Common myeloid progenitor, CD34-positive (primary cell): ENCODE data around the gene NPNT.

Experiments
- CTCF ChIA-PET: fragments of 350-600 bp; sonication (Branson Sonifier 250); formaldehyde crosslinking; loops from one replicate; lab custom pipeline; 2021; ENCODE audit warnings: antibody characterized with exemption; lab: Charles Lee
- POLR2A ChIA-PET: fragments of 350-600 bp; sonication (Branson Sonifier 250); formaldehyde crosslinking; loops from one replicate; lab custom pipeline; 2021; ENCODE audit warnings: antibody characterized with exemption; lab: Charles Lee
- DNase-seq, 3 donors: peaks; one replicate each; pipeline versions ENCODE4 v3.0.0 to v3.0.0-alpha.2; 2013
- H3K27ac ChIP-seq, 2 experiments: 1 replicate in 1 of 2; 2 replicates in 1 of 2; pipeline ENCODE4 v1.7.0; 2013; ENCODE audit warnings: inconsistent platforms in 2 of 2, low read length in 2 of 2, mild to moderate bottlenecking in 2 of 2, low read depth in 1 of 2, moderate library complexity in 1 of 2; ENCODE audit not compliant: severe bottlenecking in 2 of 2, insufficient read depth in 1 of 2, poor library complexity in 1 of 2
- H3K27me3 ChIP-seq, 5 experiments: replicated peaks in 2 of 5; 1 replicate in 3 of 5; 2 replicates in 2 of 5; pipeline versions ENCODE4 v1.6.1 to v1.7.0; 2013; ENCODE audit warnings: low read length in 4 of 5, mild to moderate bottlenecking in 2 of 5, moderate library complexity in 2 of 5, inconsistent platforms in 1 of 5; ENCODE audit not compliant: insufficient read depth in 5 of 5, control insufficient read depth in 4 of 5
- H3K36me3 ChIP-seq, 4 experiments: 1 replicate in 2 of 4; 2 replicates in 2 of 4; pipeline versions ENCODE4 v1.6.1 to v1.7.0; 2013; ENCODE audit warnings: low read length in 3 of 4, control low read depth in 1 of 4, mild to moderate bottlenecking in 1 of 4; ENCODE audit not compliant: control insufficient read depth in 4 of 4, insufficient read depth in 4 of 4
- H3K4me1 ChIP-seq, 4 experiments: 1 replicate in 3 of 4; 2 replicates in 1 of 4; pipeline versions ENCODE4 v1.6.1 to v1.7.1; 2013; ENCODE audit warnings: low read length in 3 of 4, mild to moderate bottlenecking in 3 of 4, control low read depth in 1 of 4, inconsistent platforms in 1 of 4, moderate library complexity in 1 of 4; ENCODE audit not compliant: control insufficient read depth in 4 of 4, insufficient read depth in 4 of 4; ENCODE audit errors: control extremely low read depth in 1 of 4
- H3K4me3 ChIP-seq, 7 experiments: 1 replicate in 4 of 7; 2 replicates in 3 of 7; pipeline versions ENCODE4 v1.5.1 to v1.7.0; 2013; ENCODE audit warnings: mild to moderate bottlenecking in 7 of 7, low read length in 6 of 7, moderate library complexity in 6 of 7, inconsistent platforms in 2 of 7, low read depth in 2 of 7, control low read depth in 1 of 7; ENCODE audit not compliant: insufficient read depth in 4 of 7, control insufficient read depth in 1 of 7; ENCODE audit errors: extremely low read depth in 1 of 7
- H3K9me3 ChIP-seq, 5 experiments: 1 replicate in 4 of 5; 2 replicates in 1 of 5; pipeline versions ENCODE4 v1.6.1 to v1.7.1; 2013; ENCODE audit warnings: low read length in 4 of 5, mild to moderate bottlenecking in 2 of 5, inconsistent platforms in 1 of 5, low read depth in 1 of 5, moderate library complexity in 1 of 5; ENCODE audit not compliant: control insufficient read depth in 4 of 5, insufficient read depth in 2 of 5; ENCODE audit errors: control extremely low read depth in 1 of 5
- WGBS: methylation state at CpG from one replicate; pipeline ENCODE4 v1.1.5; 2013; ENCODE audit not compliant: insufficient coverage; 5-methylcytosine and 5-hydroxymethylcytosine counted together

NPNT gene

DNA sequence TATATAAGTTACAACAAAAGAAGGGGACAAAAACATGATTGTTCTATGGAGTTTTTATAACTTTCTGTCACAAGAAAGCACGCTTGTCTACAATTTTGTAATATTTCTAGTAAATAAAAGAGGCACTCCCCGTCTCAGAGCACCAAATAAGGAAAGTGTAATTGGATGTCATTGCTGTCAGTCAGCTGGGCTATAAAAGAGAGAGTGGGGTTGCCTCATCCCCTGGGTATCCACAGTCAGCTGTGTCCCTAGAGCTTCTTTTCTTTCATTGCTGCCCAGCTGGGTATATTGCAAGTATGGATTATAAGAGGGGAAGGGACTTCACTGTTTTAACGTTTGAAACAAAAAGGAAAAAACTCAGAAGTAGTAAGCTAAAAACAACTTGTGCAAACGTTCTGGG, 61.3 kb downstream of the NPNT start:
- Histone ChIP-seq H3K9me3 (no peaks in the 10 kb centered on the region), H3K4me3 (no peak overlapping the region), H3K27ac (no peak overlapping the region), H3K36me3 (no peaks in the 10 kb centered on the region), H3K4me1 (no peaks in the 10 kb centered on the region), H3K27me3 (peaks cover 0 to 3% (median 0%) of the 10 kb centered on the region in 5 experiments)
- DNase-seq = no peak
- ChIA-PET CTCF (no interaction called here), POLR2A (no interaction called here)
- WGBS = 75% methylated on average over 2 of the region's 4 CpGs

GRCh38 chr4:105957680-105958079, 62.4 kb downstream of the NPNT start:
- H3K27ac ChIP-seq = no peak overlapping the region
- no peak for DNase-seq
- CTCF ChIA-PET = no interaction called here
- H3K4me1 ChIP-seq = no peaks in the 10 kb centered on the region
- POLR2A ChIA-PET = no interaction called here
- H3K36me3 ChIP-seq = no peaks in the 10 kb centered on the region
- peaks cover 0 to 3% (median 0%) of the 10 kb centered on the region in 5 experiments for H3K27me3 ChIP-seq
- WGBS = 100% methylated on average over 2 of the region's 4 CpGs
- no peak overlapping the region for H3K4me3 ChIP-seq
- no peaks in the 10 kb centered on the region for H3K9me3 ChIP-seq

GRCh38 chr4:105963461-105964400, 68.5 kb downstream of the NPNT start:
- CTCF ChIA-PET = no interaction called here
- no peaks in the 10 kb centered on the region for H3K4me1 ChIP-seq
- H3K27ac ChIP-seq = no peak overlapping the region
- no peak for DNase-seq
- no peaks in the 10 kb centered on the region for H3K36me3 ChIP-seq
- H3K27me3 ChIP-seq = peaks cover 0 to 10% (median 0%) of the 10 kb centered on the region in 5 experiments
- 100% methylated on average over 3 of the region's 3 CpGs for WGBS
- H3K4me3 ChIP-seq = no peak overlapping the region
- H3K9me3 ChIP-seq = no peaks in the 10 kb centered on the region
- POLR2A ChIA-PET = interaction anchor here (0.6 kb wide), 1 partner anchor 318 kb away, joined by 3 read pairs; no protein-coding TSS in a partner anchor

DNA sequence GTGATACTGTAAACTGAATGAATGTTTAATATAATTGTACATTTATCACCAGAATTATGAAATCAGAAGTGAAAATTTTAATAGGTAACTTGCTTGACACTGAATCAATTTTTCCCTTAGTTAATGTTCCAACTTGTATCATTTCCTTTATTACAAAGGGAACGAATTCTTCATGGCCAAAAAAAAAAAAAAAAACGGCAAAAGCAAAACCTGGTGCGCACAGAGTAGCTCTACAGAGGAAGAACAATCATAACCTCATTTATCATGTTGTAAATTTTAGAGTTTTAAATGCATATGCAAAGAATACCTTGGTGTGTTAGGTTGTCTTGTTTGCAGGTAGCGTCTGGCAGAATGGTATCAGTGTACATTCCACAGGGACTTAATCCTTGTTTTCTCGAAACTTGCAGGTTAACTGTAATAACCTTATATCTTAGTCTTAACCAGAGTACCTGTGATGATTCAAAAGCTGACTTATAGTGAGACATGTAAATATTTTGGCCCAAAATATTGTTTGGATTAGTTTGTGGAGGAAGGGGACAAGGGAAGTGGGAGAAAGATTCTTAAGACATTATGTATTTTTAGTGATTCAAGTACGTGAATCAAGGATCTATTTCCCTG, 70.0 kb downstream of the NPNT start:
- Histone ChIP-seq H3K27me3 (peaks cover 0 to 10% (median 0%) of the 10 kb centered on the region in 5 experiments), H3K4me1 (no peaks in the 10 kb centered on the region), H3K27ac (no peak overlapping the region), H3K9me3 (no peaks in the 10 kb centered on the region), H3K36me3 (no peaks in the 10 kb centered on the region), H3K4me3 (no peak overlapping the region)
- no peak for DNase-seq
- ChIA-PET CTCF (no interaction called here), POLR2A (no interaction called here)
- 81% methylated on average over 3 of the region's 6 CpGs for WGBS

- Histone ChIP-seq H3K9me3 (no peaks in the 10 kb centered on the region), H3K4me1 (no peaks in the 10 kb centered on the region), H3K27ac (no peak overlapping the region), H3K4me3 (no peak overlapping the region), H3K27me3 (peaks cover 0 to 10% (median 0%) of the 10 kb centered on the region in 5 experiments), H3K36me3 (no peaks in the 10 kb centered on the region)
- CTCF ChIA-PET = no interaction called here
- no peak for DNase-seq
- POLR2A ChIA-PET = no interaction called here
Measured at GRCh38 chr4:105966051-105966450, 70.8 kb downstream of the NPNT start.

DNA sequence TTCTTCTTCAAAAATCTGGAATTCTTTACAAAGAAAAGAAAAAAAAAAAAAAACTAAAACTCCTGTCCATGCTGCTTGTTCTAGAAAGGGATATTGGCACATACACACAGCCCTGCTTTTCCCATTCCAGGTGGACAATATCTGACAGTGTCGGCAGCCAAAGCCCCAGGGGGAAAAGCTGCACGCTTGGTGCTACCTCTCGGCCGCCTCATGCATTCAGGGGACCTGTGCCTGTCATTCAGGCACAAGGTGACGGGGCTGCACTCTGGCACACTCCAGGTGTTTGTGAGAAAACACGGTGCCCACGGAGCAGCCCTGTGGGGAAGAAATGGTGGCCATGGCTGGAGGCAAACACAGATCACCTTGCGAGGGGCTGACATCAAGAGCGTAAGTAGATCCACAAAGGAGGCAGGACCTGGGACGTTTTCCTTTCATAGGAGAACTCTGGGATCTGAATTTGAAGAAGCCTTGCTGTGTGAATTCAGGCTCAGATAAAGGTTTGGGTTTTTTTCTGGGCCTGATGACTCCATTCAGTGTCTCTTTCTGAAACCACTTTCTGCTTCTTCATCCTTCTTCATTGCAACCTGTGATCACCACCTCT, 71.9 kb downstream of the NPNT start:
- DNase-seq = no peak
- Histone ChIP-seq H3K4me1 (no peaks in the 10 kb centered on the region), H3K36me3 (no peaks in the 10 kb centered on the region), H3K27me3 (peaks cover 0 to 10% (median 0%) of the 10 kb centered on the region in 5 experiments), H3K27ac (no peak overlapping the region), H3K4me3 (no peak overlapping the region), H3K9me3 (no peaks in the 10 kb centered on the region)
- ChIA-PET CTCF (no interaction called here), POLR2A (no interaction called here)
- WGBS = 78% methylated on average over 10 of the region's 10 CpGs

GRCh38 chr4:105969575-105969974, 74.3 kb downstream of the NPNT start:
- CTCF ChIA-PET = no interaction called here
- 83% methylated on average over 1 of the region's 2 CpGs for WGBS
- Histone ChIP-seq H3K9me3 (no peaks in the 10 kb centered on the region), H3K27ac (no peak overlapping the region), H3K36me3 (no peaks in the 10 kb centered on the region), H3K4me3 (no peak overlapping the region), H3K4me1 (no peaks in the 10 kb centered on the region), H3K27me3 (peaks cover 0 to 7% (median 0%) of the 10 kb centered on the region in 5 experiments)
- no peak for DNase-seq
- POLR2A ChIA-PET = no interaction called here
